ENCODE measurements around the gene CUL5.

CUL5 gene

DNA sequence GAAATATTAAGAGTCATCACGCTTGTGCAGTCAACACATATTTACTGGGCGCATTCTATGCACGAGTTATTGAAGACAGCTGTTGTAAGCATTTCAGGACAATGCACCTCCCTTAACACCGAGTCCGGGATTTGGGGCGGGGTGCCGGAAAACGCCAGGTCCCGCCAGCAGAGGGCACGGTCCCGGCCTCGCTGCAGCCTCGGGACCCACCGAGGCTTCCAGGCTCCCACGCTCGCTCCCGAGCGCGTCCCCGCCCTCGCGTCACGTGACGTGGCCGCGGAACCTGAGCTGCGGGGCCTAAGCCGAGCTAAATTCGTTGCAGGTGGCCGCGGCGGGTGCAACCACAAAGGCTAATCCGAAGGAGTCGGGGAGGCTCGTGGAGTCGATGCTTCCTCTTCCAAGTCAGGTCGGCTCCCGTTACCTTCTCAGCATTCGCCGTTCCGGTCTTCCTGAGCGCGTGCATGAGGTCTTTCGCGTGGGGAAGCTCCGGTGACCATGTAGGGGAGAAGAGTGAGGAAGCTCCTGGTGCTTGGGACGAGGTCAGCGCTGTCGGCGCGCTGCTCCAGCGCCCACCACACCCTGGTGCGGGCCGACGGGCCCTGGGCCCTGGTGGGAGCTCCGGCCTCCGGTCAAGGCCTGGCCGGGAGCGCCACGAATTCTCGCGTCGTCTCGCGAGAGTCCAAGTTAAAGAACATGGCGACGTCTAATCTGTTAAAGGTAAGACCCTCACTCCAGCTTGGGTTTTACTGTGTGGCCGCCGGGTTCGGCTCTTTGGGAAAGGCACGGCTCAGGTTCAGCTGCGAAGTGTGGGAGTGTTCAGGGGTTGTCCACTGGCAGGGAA is at the start of gene CUL5:
CUL5 (plus strand) TSS at position 243 of the 841 bp plus-strand sequence; CDS start at position 694, 451 bp downstream.
- DNase-seq, result peak; percentile 91

DNA sequence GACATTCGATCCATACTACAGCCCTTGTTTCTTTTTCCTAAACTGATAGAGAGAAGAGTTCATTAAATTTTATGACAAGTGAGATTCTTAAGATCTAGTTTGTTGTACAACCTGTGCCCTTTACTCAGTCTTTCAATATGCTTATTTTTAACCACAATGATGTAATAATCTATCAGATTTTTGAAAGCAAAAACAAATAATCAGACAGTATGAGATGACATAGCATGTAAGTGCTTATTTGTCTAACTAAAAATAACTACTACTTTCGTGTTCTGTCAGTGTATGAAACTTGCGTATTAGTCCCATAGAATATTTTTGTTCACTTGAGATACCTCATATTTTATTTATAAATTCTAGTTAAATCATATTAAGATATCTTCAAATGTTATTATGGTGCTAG is 47.2 kb upstream of the CUL5 start:
- DNase-seq, result no peak

DNA sequence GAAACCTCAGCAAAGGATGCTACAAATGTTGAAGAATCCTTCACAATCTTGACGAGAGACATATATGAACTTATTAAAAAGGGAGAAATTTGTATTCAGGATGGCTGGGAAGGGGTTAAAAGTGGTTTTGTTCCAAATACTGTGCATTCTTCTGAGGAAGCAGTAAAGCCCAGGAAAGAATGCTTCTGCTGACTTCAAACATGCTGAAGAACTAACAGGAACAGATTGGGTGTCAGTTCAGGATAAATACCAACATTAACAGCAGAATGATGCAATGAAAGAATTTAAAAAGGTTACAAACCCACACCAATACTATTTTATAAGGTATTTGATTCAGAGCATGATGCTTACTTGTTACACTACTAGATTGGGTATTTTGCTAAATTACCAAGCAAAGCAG is 46.5 kb upstream of the CUL5 start:
- DNase-seq, result no peak

DNA sequence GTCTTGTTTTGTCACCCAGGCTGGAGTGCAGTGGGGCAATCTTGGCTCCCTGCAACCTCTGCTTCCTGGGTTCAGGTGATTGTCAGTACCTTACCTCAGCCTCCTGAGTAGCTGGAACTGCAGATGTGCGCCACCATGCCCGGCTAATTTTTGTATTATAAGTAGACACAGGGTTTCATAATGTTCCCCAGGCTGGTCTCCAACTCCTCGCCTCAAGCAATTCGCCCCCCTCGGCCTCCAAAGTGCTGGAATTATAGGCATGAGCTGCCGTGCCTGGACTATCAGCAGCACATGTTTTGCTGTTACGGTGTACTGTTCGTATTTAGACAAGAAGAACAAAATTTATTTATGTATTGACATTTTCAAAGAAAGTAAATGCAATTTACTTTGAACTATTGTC is 45.6 kb upstream of the CUL5 start:
- DNase-seq, result no peak

DNA sequence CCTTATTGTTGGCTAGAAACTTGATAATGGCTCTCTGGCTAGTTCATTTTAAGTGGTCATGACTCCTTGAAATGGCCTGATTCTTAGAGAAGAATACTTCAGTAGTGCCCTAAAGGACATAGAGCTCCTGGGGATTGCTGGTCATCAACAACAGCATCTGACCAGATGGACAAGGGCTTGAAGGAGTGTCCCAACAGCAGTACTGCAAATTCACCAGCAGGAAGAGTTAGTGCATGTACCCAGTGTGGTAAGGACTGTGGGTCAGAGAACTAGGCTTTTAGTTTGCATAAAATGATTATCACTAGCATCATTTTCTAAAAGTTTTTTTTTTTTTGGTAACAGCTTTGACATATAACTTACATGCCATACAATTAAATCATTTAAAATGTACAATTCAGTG is 39.5 kb upstream of the CUL5 start:
- DNase-seq, result no peak

DNA sequence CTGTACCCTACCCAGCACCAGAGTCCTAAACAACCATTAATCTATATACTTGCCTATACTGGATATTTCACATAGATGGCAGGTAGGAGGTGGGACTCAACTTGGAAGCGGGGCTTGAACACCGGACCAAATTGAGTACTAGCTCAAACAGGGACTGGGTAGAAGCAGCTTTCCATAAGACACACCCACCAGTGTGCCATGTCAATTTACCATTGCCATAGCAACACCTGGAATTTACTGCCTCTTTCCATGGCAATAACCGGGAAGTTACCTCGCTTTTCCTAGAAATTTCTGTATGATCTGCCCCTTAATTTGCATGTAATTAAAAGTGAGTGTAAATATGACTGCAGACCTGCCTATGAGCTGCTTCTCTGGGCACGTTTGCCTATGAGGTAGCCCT is 38.6 kb upstream of the CUL5 start:
- DNase-seq, result no peak

DNA sequence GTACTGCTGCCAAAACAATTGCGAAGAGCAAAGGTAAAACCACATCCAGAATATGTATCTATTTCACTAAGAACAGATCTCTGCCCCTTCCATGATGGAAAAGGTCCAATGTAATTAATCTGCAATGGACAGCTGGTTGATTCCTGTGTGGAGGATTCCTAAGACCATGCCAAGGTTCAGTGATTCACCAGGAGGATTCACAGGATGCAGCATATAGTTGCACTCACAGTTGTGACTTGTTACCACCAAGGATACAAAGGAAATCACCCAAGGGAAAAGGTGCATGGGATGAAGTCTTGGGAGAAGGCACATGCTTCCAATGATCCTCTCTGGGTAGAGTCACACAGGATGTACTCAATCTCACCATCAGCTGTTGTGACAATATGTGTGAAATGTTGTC is 35.1 kb upstream of the CUL5 start:
- DNase-seq, result no peak

DNA sequence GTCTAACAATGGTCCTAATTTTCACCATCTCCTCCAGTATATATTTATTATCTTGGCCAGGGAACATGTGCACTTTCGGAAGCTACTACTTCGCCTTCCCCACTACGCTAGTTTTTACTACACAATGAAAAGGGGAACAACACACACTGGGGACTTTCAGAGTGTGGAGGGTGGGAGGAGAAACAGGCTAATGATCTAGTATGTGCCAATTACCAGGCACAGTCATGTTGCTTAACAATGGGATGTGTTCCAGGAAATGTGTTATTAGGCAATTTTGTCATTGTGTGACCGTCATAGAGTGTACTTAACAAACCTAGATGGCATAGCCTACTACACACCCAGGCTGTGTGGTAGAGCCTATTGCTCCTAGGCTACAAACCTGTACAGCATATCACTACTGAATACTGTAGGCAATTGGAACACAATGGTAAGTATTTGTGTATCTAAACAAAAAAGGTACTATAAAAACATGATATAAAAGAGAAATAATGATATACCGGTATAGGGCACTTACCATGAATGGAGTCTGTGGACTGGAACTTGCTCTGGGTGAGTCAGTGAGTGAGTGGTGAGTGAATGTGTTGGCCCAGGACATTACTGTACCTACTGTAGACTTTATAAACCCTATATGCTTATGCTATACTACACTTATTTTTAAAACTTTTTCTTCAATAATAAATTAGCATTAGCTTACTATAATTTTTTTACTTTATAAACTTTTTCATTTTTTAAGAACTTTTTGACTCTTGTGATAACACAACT is 20.1 kb upstream of the CUL5 start:
- no peak for DNase-seq

DNA sequence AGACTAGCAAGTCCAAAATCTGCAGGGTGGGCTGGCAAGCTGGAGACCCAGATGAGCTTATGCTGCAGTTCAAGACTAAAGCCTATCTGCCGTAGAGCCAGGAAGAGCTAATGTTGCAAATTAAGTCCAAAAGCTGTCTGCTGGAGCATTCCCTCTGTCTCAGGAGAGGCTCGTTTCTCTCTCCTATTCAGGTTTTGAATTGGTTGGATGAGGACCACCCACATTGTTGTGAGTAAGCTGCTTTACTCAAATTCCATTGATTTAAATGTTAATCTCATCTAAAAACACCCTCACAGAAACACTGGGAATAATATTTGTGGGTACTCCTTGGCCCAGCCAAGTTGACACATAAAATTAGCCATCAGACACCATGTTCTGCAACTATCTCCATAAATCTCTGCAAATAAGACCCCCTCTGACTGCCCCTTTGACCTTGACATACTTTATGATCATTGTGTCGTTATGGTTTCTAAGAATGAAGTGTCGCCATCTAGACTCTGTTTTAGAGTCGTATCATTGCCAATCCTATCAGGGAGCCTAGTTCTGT is 16.8 kb upstream of the CUL5 start:
- DNase-seq, result no peak

DNA sequence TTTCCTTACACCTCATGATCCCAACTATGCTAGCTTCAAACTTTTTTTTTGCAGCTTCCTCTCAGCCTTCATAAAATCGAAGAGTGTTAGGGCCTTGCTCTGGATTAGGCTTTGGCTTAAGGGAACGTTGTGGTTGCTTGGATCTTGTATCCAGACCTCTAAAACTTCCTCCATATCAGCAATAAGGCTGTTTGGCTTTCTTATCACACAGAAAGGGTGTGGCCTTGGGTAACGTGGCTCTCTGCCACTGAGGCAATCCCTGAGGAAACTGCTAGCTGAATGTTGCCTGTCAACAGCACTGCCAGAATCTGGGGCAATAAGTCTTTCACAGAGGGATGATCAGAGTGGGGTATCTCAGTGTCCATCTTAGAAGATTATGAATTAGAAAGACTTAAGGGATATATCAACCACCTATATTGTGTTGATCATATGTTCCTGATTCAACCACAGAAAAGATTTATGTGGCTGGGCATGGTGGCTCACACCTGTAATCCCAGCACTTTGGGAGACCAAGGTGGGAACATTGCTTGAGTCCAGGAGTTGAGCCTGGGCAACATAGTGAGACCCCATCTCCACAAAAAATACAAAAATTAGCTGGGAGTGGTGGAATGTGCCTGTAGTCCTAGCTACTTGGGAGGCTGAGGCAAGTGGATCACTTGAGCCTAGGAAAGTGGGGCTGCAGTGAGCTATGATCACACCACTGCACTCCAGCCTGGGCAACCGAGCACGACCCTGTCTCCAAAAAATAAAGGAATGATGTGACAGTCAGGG is 12.5 kb upstream of the CUL5 start:
- no peak for DNase-seq

DNA sequence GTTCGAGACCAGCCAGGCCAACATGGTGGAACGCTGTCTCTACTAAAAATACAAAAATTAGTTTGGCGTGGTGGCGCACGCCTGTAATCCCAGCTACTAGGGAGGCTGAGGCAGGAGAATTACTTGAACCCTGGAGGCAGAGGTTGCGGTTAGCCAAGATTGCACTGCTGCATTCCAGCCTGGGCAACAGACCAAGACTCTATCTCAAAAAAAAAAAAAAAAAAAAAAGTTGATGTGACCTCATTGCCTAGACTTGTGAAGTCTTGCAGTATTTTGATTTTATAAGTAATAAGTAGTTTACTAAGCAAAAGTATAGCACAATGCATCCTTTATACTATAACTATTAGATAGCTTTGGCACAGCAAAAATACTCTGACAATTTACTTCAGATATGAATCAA is 9.9 kb upstream of the CUL5 start:
- DNase-seq, result no peak

DNA sequence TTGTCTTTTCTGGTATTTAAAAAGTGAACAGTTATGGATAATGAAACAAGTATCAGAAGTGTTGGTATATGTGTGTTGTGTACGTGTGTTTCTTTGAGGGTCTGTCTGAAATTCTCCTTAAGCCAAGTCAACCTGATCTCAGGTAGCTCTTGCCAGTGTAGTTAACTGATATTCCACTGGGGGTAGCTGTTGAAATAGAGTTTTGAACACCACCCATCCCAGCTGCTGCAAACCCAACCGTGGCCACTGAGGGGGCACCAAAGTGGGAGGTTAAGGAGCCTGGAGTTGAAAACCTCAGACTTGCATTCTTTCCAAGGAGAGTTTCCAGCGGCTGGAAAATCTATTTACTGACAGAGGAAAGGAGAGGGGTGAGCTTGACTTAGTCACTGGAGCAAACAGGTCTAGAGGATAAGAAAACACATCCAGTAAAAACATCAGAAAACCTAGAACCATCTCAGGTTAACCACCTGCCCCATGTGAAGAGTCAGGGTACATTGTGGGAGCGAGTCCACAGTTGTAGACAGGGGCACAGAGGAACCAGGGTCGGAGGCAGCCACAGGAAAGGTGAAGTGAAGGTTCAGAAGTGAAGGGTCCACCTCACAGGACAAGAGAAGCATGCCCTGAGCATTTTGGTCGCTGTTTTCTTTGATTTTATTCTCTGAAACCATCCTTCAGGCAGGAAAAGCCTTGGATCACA is 8.8 kb upstream of the CUL5 start:
- DNase-seq, result peak; percentile 32

DNA sequence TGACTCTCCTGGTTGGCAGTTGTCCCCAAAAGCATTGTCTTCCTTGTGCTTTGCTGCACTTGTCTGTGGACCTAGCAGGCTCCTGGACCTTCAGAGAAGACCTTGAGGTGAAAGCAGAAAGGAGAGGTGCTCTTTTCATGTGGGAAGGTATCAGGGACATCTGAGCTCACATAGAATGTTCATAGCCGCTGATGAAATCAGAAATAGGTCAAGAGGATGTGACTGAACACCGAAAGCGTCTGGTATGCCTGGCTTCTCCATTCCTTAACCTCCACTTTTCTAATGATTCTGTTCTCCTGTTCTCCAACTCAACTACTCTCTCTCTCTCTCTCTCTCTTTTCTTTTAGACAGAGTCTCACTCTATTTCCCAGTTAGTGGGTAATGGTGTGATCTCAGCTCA is 6.2 kb upstream of the CUL5 start:
- no peak for DNase-seq

DNA sequence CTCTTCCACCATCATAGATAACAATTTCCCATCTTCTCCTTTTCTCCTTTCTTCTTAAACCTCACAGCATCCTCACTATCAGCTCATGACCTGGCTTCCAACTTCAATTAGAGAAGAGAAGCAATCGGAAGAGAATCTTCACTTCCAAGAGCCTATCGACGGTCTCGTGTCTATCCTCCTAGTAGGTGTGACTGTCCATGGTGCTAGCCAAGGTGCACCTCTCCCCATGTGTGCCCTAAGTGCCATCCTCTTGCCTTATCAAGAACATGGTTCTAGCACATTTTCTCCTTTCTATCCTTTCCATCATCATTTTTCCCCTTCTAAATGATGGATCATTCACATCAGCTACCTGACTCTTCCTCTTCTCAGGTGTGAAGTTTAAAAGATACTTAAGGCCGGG is 5.1 kb upstream of the CUL5 start:
- no peak for DNase-seq

DNA sequence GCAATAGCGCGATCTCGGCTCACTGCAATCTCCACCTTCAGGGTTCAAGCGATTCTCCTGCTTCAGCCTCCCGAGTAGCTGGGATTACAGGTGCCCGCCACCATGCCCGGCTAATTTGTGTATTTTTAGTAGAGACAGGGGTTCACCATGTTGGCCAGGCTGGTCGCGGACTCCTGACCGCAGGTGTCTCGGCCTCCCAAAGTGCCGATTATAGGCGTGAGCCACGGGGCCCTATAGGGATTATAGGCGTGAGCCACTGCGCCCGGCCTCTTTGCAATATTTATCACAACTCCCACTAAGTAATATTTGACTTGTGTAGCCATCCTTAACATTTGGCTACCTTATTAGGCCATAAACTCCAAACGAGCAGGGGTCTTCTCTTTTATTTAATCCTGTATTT is 879 bp upstream of the CUL5 start:
- DNase-seq, result no peak

DNA sequence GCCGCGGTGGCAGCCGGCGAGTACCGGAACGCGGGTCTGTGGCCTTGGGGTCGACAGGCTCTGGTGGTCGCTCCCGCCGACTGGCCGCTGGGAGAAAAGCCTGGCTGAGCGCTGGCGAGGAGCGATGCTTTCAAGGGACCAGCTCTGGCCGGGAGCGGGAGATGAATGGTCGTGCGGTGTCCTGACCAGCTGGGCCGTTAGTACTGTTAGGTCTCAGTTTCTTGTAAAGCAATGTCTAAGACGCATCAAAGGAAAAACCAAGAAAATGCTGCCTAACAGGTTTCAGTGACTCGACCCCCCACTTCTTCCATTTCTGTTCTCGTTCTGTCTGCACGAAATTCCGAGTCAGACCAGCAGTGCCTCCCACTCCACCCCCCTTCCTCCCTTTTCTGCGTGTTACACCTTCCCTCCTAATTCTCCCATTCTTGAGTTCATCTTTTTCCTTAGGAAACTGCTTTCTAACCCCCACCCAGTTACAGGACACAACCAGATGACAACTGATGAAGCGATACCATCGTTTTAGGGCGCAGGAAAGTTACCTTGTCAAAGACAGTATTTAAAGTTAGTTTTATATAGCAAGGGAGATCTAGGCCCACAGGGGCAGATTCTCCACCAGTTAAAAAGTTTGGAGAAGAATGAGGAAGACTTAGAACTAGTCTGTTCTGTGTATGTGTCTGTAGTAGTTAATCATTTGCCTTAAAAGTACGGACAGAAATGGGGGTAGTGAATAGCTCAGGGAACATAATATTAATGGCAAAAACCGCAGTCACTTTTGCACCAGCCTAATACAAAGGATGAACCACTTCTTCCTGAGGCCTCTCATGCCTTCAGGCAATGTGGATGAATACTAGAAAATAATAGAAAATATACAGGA is 1.0 kb downstream of the CUL5 start:
- peak; percentile 10 for DNase-seq

DNA sequence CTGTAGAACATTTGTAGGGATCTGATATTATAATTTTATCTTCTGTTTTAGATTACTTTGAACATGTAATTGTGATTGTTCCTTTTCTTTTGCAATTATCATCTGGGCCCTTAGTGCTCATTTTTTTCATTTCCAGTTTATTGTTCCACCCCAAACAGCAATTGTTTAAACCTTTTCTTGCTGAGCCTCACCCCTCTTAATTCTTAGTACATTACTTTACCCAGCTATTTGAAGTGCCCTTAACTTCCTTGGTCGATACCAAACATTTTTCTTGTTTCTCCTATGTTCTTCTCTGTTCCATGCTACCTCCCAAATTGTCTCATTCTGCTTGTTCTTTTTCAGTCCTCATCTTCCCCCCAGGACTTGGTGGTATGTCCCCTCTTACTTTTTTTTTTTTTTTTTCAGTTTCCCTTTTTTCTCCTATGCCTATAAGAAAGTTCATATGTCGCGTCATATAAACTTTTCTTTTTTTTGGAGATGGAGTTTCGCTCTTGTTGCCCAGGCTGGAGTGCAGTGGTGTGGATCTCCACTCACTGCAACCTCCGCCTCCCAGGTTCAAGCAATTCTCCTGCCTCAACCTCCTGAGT is 3.5 kb downstream of the CUL5 start:
- no peak for DNase-seq

DNA sequence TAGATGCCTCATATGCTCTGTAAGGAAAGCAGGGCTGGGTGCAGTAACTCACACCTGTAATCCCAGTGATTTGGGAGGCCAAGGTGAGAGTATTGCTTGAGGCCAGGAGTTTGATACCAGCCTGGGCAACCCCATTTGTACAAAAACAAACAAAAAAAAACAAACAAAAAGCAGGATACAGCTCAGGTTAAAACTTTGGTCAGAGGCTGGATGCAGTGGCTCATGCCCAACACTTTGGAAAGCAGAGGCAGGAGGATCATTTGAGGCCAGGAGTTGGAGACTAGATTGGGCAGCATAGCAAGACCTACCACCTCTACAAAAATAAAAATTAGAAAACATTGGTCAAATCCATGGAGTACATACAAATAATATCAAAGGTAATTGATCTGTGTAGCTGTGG is 7.9 kb downstream of the CUL5 start:
- no peak for DNase-seq

DNA sequence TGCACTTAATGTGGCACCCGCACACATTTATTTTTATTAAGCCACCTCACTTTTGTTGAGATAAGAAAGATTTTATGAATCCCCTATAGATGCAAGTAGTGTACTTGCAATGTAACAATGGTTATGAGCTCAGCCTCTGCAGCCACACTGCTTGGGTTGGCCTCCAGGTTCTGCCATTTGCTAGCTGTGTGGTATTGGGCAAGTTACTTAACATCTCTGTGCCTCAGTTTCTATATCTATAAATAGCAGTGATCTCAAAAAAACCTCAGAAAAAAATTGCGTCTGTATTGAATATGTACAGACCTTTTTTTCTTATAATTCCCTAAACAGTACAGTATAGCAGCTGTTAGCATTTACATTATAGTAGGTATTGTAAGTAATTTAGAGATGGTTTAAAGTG is 10.0 kb downstream of the CUL5 start:
- DNase-seq, result no peak

DNA sequence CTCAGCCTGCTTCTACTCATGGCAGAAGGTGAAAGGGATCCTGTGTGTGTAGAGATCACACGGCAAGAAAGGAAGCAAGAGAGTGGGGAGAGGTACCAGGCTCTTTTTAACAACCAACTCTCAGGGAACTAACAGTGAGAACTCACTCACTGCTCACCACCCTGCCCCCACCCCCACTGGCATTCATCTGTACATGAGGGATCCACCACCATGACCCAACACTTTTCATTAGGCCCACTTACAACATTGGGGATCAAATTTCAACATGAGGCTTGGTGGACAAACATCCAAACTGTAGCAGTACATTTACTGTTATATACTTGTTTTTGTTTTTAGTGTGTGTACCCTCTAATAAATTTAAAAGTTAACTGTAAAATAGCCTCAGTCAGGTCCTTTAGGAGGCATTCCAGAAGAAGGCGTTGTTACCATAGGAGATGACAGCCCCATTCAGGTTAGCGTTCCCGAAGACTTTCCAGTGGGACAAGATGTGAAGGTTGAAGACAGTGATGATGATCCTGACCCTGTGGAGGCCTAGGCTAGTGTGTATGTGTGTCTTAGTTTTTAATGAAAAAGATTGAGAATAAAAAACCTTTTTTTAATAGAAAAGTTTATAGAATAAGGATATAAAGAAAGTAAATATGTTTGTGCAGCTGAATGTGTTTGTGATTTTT is 11.3 kb downstream of the CUL5 start:
- DNase-seq, result no peak

Data from CD4-positive, alpha-beta T cell treated with Interleukin-6 for 4 hours (primary cell).